Activated T-cell treated with anti-CD3 and anti-CD28 coated beads for 4 hours (primary cell): ENCODE data around the gene RGS1.

ENCODE experiments used
- DNase-seq: peaks from one replicate; pipeline ENCODE4 v3.0.0-alpha.2; 2020

The RGS1 gene

GRCh38 chr1:192627901-192628300, 52.3 kb downstream of the RGS1 start:
- no peak for DNase-seq

GRCh38 chr1:192628396-192629057, 53.0 kb downstream of the RGS1 start:
- DNase-seq: no peak

GRCh38 chr1:192629612-192630011, 54.0 kb downstream of the RGS1 start:
- no peak for DNase-seq
